ENCODE data around the gene AP1G1. TPM values are rescaled to one million over a fixed set of nuclear protein-coding genes. Genes with fewer than 3 reads are reported as not detected.
"Not testable (repeated sequence)": the region's sequence is repeated elsewhere in the genome, so short reads cannot be mapped to it uniquely, and the experiment has no call there.

The AP1G1 gene
- total RNA-seq, 2 donors from 2014 or later: 104 to 108 TPM

DNA sequence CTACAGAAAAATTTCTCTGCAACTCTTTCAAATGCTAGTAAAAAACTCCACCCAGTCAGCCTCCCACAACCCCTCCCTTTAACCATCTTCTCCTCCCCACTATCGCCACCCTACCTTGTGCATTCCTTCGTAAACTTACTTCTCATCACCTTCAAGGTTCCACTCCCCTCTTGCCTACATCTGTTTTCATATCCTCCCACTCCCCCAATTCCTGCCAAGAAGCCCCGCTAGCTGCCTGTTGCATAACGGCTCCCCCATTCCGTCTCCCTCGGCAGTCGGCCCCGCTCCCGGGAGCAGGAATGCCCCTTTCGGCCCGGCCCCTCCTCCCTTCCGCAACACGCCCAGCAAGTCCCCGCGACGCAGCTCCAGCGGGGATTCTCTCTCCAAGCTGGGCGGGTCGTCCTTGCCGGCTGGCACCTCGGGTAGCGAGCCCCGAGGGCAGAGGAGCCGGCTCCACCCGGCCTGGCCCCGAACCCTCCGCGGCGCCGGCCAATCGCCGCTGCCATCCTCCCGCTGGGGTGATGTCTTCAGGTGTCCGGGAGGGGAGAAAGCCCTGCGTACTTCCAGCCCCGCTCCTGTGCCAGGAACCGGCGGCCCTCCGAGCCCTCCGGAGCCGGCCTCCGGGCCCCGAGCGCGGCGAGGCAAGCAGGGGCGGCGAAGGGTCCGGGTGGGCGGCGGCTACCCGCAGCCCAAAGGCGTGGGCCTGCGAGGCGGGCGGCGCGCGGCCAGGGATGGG lies 85.7 kb downstream of the AP1G1 start:
- peak; percentile 53 for ATAC-seq
- intact Hi-C loops (cut with DNase I, micrococcal nuclease): no loop called here
- peak; percentile 79 for DNase-seq

DNA sequence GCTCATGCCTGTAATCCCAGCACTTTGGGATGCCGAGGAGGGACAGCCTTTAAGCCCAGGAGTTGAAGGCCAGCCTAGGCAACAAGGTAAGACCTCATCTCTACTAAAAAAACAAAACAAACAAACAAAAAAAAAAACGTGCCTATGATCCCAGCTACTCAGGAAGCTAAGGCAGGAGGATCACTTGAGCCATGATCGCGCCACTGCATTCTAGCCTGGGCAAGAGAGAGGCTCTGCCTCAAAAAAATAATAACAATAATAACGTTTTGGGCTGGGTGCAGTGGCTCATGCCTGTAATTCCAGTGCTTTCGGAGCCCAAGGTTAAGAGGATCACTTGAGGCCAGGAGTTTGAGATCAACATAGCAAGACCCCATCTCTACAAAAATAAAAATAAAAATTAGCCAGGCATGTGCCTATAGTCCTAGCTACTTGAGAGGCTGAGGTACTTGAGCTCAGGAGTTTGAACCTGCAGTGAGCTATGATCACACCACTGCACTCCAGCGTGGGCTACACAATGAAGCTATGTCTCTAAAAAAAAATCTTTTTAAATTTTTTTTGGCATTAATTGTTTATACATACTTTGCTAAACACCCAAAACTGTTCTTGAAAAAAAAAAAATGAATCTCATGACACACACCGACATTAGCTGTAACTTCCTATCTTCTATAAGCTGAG lies 87.4 kb downstream of the AP1G1 start:
- no peak for ATAC-seq
- no peak for DNase-seq
- intact Hi-C loops (cut with DNase I, micrococcal nuclease): no loop called here

DNA sequence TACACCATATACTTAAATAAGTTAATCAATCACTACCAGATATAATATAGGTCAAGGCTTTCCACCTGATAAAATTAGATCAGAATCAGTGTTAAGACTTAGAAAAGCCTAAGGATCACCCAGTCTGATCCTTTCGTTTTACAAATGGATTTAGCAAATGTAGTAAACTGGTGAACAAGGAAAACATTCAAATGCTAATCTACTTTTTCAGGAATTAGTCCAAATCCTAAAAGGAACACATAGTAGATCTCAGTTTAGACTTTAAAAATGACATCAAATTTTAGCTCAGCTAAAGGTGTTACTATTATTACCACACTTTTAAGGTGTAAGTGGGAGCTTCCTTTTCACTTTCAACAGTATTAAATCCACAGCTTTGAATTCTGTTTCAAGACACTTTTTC lies 96.1 kb downstream of the AP1G1 start:
- ATAC-seq (no peak), DNase-seq (no peak)
- intact Hi-C loops (cut with DNase I, micrococcal nuclease): no loop called here

DNA sequence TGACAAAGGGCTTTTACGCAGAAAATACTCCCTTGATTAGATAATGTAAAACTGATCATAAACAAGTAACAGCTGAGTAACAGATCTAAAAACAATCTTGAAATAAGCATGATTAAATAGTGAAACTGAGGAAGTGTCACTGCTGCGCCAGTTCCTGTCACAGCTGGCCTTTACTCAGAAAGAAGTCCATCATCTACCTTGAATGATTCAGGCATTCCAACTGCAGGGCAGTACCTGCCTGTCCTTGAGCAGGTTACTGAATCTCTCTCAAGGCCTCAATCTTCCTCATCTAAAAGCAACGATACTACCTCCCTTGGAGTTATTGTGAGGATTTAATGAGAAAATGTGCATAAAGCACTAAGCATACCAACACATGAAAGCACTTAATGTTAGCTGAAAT lies 96.8 kb downstream of the AP1G1 start:
- intact Hi-C loops (cut with DNase I, micrococcal nuclease): no loop called here
- no peak for DNase-seq
- peak; percentile 28 for ATAC-seq

DNA sequence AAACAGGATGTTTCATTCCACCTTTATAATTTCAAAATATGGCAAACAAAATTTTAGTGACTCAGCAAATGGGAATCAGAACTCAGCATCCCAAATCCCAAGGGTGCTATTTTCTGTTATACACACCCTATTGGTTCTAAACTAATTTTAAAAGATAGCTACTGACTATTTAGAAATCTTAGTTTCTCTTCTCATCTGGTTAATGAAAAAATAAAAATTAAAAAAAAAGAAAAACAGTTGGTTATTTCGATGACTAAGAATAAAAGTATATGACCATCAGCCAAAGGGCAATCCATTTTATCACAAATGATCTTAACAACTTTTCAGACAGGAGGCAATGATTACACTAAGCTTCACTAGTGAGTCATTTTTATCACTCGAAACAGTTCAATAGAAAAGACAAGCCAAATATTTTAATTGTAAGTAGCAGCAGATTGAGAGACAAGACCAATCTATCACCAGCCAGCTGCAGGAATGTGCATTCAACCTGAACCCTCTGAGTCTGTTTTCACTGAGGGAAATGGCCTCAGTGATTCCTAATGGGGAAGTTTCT lies 99.3 kb downstream of the AP1G1 start:
- DNase-seq (no peak), ATAC-seq (peak; percentile 81)
- intact Hi-C loops (cut with DNase I, micrococcal nuclease): no loop called here

DNA sequence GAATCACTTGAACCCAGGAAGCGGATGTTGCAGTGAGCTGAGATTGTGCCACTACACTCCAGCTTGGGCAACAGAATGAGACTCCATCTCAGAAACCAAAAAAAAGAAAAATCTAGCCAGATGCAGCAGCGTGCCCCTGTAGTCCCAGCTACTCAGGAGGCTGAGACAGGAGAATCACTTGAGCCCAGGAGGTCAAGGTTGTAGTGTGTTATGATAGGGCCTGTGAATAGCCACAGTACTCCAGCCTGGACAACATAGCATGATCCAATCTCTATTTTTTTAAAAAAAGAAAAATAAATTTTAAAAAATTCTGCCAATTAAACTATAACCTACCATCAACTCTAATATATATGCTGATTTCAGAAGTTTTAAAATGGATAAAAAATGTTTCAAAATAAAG lies 99.9 kb downstream of the AP1G1 start:
- no peak for ATAC-seq
- intact Hi-C loops (cut with DNase I, micrococcal nuclease): no loop called here
- DNase-seq: no peak

DNA sequence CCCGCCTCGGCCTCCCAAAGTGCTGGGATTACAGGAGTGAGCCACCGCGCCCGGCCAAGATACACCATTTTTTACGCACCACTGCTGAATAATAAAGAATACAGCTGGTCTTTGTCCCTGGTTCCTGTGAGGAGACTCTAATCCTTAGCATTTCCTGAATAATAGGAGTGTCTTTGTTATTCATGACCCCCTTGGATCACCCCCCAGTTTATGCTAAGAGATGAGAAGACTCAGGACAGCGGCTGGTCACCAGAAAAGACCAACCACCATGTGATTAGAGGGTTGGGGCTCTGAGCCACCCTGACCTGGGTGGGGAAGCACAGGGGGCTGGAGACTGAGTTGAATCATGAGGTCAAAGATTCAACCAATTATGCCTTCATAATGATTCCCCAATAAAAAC lies 101.4 kb downstream of the AP1G1 start:
- intact Hi-C loops (cut with DNase I, micrococcal nuclease): no loop called here
- DNase-seq (no peak), ATAC-seq (no peak)

DNA sequence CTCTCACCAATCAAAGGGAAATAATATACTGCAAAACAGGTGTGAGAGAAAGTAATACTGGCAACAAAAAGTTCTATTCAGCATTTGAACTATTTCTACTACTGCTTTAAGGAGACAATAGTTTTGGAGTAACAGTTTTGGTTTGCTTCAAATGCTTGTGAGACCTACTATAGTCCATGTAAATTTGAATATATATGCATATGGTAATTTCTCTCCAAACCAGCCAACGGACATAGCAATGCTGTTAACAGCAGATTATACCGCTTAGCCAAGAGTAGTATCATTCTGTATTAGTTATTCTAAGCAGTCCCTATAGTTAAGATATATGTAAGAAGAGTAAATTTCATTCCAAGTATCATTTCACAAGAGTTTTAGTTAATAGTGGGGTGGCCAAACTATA lies 102.6 kb downstream of the AP1G1 start:
- DNase-seq: no peak
- no peak for ATAC-seq
- intact Hi-C loops (cut with DNase I, micrococcal nuclease): no loop called here

DNA sequence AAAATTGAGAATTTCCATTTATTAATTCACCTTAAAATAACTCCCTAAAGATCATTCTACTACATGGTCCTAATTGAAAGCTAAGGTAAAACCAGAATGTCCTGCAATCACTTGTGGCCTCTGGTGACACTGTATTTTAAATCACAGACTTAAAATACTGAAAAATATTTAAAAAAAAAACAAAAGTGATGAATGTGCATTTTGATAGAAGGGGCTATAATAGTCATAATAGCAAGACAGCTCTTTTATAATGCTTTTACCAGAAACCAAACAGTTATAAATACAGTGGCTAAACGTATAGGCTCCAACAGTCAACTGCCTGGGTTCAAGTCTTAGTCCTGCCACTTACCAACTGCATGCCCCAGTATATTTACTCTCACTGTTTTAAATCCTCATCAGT lies 105.3 kb downstream of the AP1G1 start:
- ATAC-seq (no peak), DNase-seq (no peak)
- intact Hi-C loops (cut with DNase I, micrococcal nuclease): no loop called here

DNA sequence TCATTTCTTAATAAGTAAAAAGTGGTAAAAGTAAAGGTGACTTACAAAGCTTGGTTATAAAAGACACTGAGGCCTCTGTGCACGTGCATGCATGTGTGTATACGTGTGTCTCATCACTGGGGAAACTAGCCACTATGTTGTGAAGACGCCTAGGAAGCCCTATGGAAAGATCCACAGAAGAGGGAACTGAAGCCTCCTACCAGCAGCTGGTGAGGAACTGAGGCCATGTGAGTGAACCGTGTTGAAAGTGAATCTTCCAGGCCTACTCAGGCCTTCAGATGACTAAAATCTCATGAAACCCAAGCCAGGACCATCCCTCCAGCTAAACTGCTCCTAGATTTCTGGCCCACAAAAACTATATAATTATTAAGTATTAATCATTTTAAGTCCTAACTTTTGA lies 107.8 kb downstream of the AP1G1 start:
- ATAC-seq: peak; percentile 27
- intact Hi-C loops (cut with DNase I, micrococcal nuclease): no loop called here
- DNase-seq: no peak

DNA sequence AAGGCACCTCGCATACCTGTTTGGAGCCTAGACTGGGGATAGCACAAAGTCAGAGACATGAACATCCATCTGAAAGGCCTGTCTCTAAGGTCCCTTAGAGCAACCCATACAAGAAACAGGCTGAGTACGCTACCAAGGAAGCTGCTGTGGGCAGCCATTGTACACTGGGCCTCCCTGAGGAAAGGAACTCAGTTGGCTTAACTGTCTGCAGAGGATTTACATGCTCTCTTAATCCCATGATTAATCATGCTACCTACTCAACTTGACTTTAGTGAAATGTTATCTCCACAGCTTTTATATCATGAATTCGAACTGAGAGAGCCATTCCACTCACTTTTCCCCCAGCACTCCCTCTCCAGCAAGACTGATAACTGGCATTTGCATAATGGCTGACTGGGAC lies 110.1 kb downstream of the AP1G1 start:
- intact Hi-C loops (cut with DNase I, micrococcal nuclease): no loop called here
- ATAC-seq (no peak), DNase-seq (no peak)

DNA sequence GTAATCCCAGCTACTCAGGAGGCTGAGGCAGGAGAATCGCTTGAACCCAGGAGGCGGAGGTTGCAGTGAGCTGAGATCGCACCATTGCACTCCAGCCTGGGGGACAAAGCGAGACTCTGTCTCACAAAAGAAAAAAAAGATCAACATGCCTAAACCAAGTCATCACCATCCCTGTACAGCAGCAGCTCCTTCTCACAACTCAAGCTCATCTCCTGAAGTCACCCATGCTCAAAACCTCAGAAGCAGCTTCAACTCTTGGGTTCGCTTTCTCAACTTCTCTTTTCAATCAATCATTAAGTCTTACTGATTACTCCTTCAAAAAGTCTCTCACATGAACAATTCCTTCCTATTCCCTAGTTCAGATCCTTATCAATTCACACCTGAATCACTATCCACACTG lies 115.5 kb downstream of the AP1G1 start:
- intact Hi-C loops (cut with DNase I, micrococcal nuclease): no loop called here
- no peak for ATAC-seq
- no peak for DNase-seq

DNA sequence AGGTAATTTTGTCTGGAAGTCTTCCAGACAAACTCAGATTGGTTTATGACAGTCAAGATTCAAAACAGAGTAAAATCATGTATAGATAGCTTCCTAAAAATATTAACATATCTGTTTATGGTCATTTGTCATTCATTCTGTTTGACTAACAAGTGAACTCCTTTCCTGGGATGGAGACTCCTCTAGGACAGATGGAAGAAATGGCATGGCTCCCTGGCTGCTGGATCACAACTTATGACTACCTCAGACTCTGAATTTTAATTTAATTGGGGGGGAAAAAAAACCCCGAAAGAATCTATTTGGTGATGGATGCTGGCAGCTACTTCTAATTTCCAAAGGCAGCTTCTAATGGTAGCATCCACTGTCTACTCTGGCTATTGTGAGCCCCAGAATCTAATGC lies 118.7 kb downstream of the AP1G1 start:
- intact Hi-C loops (cut with DNase I, micrococcal nuclease): no loop called here
- no peak for ATAC-seq

DNA sequence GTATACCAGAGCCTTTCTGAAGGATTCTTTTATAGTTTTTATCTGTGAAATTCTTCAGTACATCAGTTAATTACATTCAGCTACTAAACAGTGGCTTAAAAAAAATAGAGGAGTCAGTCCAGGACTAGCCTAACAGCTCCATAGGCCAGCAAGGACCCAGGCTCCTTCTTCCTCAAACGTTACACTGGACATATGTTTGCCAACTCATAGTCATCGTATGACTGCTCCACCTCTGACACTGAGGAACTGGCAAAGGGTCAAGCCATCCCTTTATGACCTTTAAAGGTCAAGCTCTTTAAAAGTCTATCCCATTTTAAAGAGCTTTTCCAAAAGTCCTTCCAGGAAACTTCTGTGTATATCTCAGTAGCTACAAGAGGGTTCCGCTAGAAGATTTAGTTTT lies 120.8 kb downstream of the AP1G1 start:
- peak; percentile 69 for ATAC-seq
- intact Hi-C loops (cut with DNase I, micrococcal nuclease): no loop called here
- no peak for DNase-seq

More for the DNA sequence above, 118.7 kb downstream of the AP1G1 start:
- no peak for DNase-seq

DNA sequence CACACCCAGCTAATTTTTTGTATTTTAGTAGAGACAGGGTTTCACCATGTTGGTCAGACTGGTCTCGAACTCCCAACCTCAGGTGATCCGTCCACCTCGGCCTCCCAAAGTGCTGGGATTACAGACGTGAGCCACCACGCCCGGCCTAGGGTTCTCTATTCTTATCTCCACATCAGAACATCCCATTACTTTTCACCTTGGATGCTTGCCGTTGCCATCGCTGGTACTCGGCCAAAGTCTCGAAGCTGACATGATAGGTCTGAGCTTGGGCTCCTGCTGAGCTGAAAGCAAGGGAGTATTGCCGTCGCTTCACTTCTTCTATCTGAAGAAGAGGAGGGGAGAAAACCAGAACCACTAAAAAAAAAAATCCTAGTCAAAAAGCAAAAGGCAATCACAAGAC lies 124.4 kb downstream of the AP1G1 start:
- ATAC-seq; intact Hi-C loops (cut with DNase I, micrococcal nuclease); DNase-seq: not testable (repeated sequence)

DNA sequence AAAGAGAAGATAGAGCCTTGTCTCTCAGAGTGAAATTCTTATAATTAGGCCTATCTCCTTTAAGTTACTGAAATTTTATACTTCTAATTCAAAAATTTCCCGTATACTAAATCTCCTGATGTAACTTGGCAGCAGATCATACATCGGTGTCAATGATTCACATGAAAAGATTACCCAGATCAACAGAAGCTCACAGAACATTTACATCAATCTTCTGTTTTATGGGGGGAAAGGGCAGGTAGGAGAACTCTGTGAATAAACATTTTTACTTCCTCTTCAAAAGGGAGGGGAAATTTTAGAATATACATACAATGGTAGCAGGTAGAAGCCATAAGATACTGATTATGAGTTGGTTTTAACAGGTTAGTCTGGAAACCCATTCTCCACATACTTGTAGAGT lies 127.3 kb downstream of the AP1G1 start:
- ATAC-seq: peak; percentile 81
- no peak for DNase-seq
- intact Hi-C loops (cut with DNase I, micrococcal nuclease): no loop called here

Other genes with a start within 250 kb of the AP1G1 start
- 1 to 10 TPM in 1 of 2 donors, under 1 TPM in 1; 0.67 to 2.1 TPM for gene TAT, start 231.7 kb downstream of the AP1G1 start, total RNA-seq
- 100 to 1,000 TPM in 1 of 2 donors, 10 to 100 TPM in 1; 69.7 to 112 TPM for gene MARVELD3, start 182.7 kb downstream of the AP1G1 start, total RNA-seq
- gene PHLPP2, start 84.1 kb downstream of the AP1G1 start, total RNA-seq: 10 to 100 TPM; 40.1 to 78.5 TPM
- gene ATXN1L, start 37.1 kb upstream of the AP1G1 start, total RNA-seq: 10 to 100 TPM; 17.0 to 23.6 TPM
- 10 to 100 TPM; 12.5 to 13.0 TPM for gene ZNF821, start 75.3 kb upstream of the AP1G1 start, total RNA-seq
- 100 to 1,000 TPM; 200 to 250 TPM for gene IST1, start 86.7 kb upstream of the AP1G1 start, total RNA-seq
- under 1 TPM; 0.11 to 0.15 TPM for gene PKD1L3, start 191.6 kb upstream of the AP1G1 start, total RNA-seq
- gene DHODH, start 199.9 kb upstream of the AP1G1 start, total RNA-seq: 1 to 10 TPM; 5.6 to 6.3 TPM
- gene HP, start 245.7 kb upstream of the AP1G1 start, total RNA-seq: not detected

Data from left colon (tissue), 2 donors.